ENCODE measurements around the gene UBE2D3.
A peak's percentile ranks its signal among the peaks of the same experiment; 100 is the strongest.
"Not testable (repeated sequence)": the region's sequence is repeated elsewhere in the genome, so short reads cannot be mapped to it uniquely, and the experiment has no call there.

The UBE2D3 gene

DNA sequence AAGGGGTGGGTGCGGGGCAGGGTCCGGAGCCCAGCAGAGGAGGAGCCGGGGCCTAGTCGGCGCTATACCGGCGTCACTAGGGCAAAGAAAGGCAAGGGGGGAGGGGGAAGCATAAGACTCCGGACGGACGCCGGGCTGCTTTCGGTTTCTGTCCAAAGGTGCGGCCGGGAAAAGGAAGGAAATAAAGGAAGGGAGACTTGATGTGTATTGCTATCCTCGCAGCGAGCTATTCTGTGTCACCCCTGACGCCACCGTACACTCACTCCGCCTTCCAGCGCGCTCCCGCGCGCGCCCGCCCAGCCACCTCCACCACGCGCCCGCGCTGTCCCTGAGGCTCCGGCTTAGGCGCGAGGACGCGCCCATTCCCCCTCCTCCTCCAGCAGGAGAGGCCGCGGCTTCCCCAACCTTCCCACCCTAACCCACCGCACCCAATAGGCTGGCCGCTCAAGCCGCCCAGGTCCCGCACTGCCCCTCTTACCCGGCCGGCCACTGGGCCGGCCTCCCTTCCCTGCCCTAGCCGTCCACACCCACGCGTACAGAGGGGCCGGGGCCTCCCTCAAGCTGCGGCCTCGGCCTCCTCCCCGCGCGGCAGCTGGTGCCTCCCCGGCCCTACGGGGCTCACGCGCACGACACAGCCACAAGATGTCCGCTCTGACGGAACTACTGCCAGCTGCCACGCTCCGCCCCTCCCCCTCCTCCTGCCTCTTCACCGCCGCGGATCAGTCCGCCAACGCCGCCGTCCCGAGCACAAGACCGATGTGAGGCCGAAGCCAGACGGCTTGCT, at the start of gene UBE2D3:
UBE2D3 (minus strand) TSS at position 662 of the 784 bp plus-strand sequence. CDS start 1,043 bp downstream, outside the sequence.
- peak; percentile 92 to 96 (median 95) for DNase-seq (ENCODE audit: low read depth in 3 of 3)

DNA sequence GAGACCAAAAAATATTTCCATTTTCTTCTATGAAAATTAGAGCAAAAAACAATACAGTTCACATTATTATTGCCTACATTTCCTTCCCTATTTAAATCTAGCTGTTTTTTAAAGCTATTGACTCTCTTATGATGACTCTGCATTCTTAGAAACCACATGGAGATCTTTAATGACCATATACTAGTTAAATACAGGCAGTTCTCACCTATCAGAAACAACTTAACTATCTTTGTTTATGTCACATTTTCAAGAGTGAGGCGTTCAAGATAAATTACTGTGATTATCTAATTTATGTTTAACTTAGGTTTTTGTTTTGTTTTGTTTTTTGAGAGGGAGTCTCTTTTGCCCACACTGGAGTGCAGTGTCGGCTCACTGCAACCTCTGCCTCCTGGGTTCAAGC, 44.4 kb upstream of the UBE2D3 start:
- no peak for DNase-seq (ENCODE audit: low read depth in 3 of 3)

DNA sequence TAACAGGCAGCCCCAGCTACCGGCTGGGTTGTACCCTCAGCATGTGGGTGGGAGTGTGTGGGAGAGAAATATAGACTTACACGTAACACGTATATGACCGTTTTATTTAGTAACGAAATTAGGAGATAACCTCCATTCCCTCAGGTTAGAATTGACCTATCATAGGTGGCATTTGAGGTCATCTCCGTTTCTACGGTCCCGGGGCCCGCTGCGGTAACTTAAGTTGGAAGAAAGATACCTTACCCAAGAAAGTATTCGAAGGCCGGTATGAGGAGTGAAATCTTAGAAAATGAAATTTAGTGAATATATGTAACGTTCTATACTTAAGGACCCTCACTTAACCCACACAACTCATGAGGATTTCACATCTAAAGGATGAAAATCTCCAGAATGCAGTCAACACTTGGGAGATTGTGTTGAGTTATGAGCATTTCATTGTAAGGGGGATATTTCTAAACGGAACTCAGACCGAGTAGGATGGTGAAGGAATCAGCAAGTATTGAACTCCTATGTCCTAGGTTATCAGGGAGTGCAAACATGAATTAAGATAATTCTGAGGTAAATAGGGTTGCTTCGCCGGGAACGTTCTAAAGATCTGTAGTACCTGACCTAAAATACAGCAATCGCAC, 42.3 kb upstream of the UBE2D3 start:
- DNase-seq (ENCODE audit: low read depth in 3 of 3) = peak in 2 of 3 donors; percentile 11 to 46

DNA sequence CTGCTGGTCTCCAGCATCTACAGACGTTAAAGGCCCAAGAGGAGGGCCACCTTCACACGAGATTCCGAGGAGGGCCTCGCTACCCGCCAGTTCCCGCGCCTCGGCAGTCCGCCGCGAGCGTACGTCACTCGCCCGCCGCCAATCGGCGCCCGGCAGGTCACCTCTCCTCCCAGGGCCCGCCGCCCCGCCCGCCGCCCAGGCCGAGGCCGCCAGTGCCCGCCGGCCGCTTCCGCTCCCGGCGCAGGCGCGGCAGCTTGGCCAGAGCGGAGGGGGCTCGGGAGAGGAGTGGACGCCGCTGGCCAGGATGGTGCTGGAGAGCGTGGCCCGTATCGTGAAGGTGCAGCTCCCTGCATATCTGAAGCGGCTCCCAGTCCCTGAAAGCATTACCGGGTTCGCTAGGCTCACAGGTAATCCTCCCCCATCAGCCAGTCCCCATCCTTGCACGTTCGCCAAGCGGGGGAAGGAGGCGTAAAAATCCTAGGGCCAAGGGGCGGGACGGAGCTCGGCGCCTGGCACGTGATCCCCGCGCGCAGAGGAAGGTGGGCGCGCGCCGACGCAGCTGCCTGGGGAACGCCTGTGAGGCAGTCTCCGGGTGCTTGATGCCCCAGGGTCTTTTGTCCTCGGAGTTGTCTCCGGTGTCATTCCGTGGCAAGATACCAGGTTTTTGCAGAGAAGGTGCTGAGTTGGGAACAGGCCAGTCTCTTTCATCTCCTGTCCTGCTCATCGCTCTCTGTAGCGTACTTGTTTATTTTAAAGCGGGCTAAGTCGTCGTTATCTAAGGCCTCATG, 41.6 kb upstream of the UBE2D3 start, which contains the start of gene CISD2:
CISD2 (plus strand) TSS at position 212 of the 788 bp plus-strand sequence; CDS start at position 305, 93 bp downstream.
- peak; percentile 73 to 88 (median 88) for DNase-seq (ENCODE audit: low read depth in 3 of 3)

DNA sequence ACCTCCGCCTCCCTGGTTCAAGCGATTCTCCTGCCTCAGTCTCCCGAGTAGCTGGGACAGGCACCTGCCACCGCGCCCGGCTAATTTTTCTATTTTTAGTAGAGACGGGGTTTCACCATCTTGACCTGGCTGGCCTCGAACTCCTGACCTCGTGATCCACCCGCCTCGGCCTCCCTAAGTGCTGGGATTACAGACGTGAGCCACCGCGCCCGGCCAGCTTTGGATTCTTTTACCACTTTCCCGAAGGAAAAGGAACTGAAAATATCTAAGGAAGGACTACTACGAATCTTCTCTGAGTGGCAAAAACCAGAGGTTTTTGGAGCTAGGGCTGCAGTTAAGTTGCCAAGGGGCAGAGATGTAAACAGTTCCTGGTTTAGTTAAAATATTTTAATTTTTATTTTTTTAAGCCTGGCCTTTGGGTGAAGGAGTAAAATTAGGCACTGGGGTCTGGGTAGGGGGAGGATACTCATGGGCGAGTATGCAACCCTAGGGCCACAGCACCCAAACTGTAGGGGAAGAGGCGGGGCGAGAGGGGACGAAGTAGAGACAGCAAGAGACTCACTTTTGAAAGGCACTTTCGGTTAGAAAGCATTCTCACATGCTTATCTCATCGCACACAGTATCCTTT, 40.9 kb upstream of the UBE2D3 start:
- DNase-seq (ENCODE audit: low read depth in 3 of 3) = peak in 2 of 3 donors; percentile 11 to 15

DNA sequence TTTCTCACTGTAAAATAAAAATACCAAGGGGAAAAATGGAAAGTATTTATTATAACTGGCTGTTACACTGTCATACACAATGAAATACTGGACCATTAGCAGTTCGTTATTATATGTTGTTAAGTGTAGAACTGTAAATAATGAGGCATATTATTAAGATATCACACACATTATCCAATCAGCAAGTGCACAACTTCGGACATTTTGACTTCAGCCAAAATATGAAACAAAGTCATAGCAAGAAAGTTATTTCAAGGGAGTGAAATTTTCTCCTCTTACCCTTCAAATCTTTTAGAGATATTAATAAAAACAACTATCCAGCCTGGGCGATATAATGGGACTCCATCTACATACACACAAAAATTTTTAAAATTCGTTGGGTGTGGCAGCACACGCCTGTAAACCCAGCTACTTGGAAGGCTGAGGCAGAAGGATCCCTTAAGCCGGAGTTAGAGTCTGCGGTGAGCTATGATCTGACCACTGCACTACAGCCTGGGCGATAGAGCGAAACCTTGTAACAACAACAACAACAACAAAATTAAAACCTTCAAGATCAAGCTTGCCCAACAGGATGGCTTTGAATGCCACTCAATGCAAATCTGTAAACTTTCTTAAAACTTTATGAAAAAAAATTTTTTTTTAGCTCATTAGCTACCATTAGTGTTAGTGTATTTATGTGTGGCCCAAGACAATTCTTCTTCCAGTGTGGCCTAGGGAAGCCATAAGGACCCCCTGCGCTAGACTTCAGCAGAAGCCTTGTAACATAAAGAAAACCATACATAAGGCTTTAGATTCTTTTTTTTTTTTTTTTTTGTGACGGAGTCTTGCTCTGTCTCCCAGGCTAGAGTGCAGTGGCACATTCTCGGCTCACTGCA, 40.2 kb upstream of the UBE2D3 start:
- no peak for DNase-seq (ENCODE audit: low read depth in 3 of 3)

DNA sequence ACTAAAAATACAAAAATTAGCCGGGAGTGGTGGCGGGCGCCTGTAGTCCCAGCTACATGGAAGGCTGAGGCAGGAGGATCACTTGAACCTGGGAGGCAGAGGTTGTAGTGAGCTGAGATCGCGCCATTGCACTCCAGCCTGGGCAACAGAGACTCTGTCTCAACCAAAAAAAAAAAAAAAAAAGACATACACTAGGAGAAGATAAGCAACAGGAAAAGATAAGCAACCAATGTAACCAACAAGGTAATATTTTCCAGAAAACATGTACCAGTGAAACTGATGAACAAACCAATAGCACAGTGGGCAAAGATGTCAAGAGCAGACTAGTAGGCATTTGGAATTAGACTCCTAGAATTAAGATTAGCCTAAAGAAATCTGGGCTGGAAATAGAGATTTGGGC, 38.0 kb upstream of the UBE2D3 start:
- DNase-seq (ENCODE audit: low read depth in 3 of 3) = not testable (repeated sequence)

DNA sequence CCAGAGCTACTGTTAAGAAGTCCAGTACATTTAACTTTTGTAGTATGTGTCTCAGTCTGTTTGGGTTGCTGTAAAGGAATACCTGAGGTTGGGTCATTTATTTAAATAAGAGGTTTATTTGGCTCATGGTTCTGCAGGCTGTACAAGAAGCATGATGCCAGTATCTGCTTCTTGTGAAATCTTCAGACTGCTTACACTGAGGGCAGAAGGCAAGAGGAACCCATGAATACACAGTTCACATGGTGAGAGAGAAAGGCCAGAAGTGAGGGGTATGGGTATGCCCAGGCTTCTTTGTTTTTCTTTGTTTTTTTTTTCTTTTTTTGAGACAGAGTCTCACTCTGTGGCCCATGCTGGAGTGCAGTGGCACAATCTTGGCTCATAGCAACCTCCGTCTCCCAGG, 35.4 kb upstream of the UBE2D3 start:
- no peak for DNase-seq (ENCODE audit: low read depth in 3 of 3)

DNA sequence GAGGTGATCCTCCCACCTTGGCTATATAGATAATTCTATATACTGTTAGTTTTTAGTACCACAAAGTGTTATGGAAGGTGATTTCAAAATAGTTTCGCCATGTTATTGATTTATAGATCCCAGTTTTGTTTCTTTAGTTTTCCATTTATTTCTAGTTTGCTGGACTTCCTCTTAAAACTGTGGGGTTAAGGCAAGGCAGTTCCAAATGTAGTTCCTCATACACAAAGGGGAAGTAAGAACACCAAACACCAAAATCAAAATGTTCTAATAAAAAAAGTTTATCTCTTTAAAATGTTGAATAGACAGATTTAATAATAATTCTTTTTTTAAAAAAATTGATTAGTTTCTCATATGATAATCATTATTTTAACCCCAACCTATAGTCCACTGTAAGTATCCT, 34.7 kb upstream of the UBE2D3 start:
- no peak for DNase-seq (ENCODE audit: low read depth in 3 of 3)

DNA sequence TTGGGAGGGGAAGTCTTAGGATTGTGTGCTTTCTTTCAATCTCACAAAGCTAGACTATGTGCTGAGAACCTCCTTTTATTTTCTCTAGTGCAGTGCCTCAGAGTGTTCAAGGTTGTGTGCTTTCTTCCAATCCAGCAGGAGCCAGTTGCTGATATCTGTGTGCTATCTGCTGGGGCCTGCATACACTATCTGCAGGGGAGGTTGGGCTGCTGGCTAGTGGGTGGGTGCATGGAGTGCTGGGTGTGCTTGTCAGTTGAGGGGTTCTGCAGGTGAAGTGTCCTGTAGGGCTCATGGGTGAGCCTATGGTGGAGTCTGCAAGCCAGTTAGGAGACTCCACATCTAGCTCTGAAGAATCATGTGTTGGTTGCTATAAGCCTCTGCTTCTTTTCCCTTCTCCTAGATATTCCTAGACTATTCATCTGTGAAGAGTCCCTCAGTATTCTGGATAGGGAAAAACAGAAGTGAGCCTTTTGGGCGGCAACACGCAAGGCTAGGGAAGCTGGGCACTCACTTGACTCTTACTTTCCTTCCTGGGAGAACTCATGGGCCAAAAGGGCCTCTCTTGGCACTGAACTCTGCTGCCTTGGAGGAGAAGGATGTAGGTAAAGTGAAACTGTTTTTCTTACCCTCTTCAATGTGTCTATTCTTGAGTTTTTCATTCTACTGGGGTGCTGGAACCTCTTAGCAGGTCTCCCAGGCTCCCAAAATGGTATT, 33.4 kb upstream of the UBE2D3 start:
- DNase-seq (ENCODE audit: low read depth in 3 of 3) = no peak

DNA sequence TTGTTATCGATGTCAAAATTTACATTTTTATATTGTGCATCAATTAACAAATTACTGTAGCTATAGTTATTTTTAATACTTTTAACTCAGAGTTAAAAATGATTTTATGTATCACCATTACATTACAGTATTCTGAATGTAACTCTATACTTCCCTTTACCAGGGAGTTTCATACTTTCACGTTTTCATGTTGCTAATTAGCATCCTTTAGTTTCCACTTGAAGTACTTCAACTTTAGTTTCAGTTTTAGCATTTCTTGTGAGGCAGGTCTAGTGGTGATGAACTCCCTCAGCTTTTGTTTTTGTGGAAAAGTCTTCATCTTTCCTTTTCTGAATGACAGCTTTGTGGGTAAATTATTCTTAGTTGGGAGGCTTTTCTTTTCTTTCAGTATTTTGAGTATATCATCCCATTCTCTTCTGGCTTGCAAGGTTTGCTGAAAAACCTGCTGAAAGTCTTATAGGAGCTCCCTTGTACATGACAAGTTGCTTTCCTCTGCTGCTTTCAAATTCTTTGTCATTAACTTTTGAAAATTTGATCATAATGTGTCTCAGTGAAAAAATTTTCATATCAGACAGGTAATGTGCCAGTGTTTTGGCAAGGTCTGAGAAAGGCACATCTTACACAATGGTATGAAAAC, 31.6 kb upstream of the UBE2D3 start:
- no peak for DNase-seq (ENCODE audit: low read depth in 3 of 3)

DNA sequence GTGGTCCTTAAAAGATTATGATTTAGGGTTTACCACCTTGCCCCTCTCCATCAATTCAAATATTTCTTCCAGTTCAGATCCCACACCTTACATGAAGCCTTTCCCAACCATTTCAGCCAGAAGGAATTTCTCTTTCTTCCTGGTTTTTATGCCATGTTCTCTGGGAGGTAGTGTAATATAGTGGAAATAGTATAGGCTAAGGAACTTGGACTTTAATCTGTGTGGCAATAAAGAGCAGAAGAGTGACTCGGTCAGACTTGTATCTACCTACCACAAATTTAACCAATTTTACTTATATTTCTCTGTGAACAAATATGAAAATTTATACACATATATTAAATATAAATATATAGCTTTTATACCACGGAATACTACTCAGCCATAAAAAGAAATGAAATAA, 23.0 kb upstream of the UBE2D3 start:
- no peak for DNase-seq (ENCODE audit: low read depth in 3 of 3)

DNA sequence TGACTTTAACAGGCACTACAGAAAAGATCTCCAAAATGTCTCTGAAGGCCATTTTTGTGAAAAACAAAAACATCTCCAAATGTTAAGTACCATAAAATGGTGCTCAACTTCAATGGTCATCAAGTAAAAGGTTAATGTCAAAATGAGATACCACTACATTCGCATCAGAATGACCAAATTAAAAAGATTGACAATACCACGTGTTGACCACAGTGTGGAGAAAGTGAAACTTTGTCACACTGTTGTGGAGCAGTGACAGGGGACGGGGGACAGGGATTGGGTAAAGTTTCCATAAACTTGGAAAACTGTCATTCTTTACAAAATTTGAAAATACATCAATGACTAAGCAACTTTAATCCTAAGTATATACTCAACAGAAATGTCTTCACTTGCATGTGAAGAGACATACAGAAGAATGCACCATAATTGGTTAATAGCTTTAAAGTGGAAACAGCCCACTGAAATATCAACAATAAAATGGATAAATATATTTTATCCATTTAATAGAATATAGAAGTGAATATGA, 22.3 kb upstream of the UBE2D3 start:
- DNase-seq (ENCODE audit: low read depth in 3 of 3) = no peak

DNA sequence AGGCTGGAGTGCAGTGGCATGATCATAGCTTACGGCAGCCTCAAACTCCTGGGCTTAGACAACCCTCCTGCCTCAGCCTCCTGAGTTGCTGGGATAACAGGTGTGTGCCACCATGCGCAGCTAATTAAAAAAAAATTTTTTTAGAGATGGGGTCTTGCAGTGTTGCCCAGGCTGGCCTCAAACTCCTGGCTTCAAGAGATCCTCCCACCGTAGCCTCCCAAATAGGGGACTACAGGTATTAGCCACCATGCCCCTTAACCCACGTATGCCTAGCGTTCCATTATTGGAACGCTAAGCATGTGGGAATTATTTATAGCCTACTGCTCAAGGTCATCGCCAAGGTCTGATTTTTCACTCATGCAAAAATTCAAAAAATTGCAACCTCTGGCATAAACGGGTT, 20.3 kb upstream of the UBE2D3 start:
- DNase-seq (ENCODE audit: low read depth in 3 of 3) = no peak

DNA sequence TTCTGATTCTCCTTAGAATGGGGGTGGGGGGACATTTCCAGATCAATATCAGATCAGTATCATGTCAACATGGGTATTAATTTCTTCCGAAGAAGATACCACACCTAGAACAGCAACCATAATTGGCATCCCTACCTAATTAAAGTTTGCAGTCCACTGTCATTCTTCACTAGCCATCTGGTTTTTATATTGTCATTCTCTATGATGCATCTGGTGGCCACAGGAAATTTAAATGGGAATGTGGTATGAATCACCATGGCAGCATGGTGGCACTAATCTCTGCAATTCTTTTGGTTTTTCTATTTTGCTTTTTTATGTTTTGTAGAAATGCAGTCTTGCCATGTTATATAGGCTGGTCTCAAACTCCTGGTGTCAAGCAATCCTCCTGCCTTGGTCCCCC, 16.6 kb upstream of the UBE2D3 start:
- DNase-seq (ENCODE audit: low read depth in 3 of 3) = no peak

DNA sequence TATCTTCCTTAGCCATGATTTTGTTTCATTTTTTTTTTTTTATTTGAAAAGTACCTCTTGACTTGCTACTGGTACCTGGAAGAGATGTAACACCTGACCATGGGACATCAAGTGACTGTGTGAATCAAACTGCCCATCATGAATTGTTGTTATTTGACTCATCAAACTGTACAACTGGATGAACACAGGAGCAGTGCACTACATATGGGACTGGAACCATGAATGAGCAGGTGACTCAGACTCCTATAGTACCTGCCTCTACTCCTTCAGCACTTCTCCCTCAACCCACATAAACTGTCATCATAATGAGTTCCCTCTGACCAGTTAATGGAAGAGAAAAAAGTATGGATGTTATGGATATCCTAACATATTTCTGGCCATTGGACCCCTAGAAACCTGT, 15.9 kb upstream of the UBE2D3 start:
- no peak for DNase-seq (ENCODE audit: low read depth in 3 of 3)

DNA sequence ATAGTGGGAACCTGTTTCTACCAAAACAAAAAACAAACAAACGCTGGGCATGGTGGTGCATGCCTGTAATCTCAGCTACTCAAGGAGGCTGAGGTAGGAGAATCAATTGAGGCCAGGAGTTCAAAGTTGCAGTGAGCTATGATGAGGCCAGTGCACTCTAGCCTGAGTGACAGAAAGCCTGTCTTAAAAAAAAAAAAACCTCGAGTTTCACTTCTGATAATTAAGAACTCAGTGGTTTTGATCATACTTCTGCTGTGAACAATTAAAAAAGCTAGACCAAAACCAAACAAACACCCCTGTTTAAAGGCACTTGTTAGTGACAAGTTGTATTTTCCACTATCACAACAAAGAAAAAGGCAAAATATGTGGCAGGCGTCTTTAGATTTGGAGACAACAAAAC, 15.0 kb upstream of the UBE2D3 start:
- no peak for DNase-seq (ENCODE audit: low read depth in 3 of 3)

DNA sequence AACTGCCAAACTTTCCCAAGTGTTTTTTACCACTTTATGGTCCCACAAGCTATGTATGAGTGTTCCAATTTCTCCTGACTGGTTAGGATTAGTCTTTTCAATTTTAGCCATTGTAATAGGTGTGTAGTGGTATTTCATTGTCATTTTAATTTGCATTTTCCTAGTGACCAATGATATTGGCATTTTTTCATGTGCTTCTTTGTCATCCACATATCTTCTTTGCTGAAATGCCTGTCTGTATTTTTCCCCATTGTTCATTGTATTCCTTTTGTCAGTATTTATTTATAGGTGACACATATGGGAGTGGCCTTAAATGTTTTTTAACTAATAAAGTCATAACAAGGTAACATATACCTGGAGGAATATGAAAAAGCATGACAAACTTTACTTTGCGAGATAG, 9.2 kb upstream of the UBE2D3 start:
- no peak for DNase-seq (ENCODE audit: low read depth in 3 of 3)

DNA sequence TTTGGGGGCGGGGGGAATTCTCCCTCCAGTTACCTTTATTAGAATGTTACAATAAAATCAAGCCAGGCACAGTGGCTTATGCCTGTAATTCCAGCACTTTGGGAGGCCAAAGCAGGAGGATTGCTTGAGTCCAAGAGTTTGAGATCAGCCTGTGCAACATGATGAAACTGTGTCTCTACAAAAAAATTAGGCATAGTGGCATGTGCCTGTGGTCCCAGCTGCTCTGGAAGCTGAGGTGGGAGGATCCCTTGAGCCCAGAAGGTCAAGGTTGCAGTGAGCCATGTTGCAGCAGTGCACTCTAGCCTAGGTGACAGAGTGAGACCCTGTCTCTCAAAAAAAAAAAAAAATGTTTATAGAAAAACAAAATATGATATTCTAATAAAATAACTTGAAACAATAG, 5.3 kb upstream of the UBE2D3 start:
- DNase-seq (ENCODE audit: low read depth in 3 of 3) = no peak

DNA sequence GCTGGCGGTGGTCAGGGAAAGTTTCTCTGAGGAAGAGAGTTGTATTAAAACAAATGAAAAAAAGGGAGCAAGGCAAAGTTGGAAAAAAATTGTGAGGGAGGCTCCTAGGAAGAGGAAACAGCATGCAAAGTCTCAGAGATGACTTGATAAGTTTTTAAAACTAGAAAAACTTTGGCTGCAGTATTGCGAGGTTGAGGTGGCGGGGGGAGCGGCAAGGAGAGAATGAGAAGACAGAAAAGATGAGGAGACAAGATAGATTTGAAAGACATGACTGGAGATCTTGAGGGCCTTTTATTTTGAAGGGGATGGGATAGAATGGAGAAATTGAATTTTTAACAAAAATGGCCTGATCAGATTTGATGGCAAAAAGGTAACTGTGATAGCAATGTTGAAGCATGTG, 4.8 kb upstream of the UBE2D3 start:
- DNase-seq (ENCODE audit: low read depth in 3 of 3) = no peak

Measured in stimulated activated CD4-positive, alpha-beta T cell treated with anti-CD3 and anti-CD28 coated beads, TNF-alpha, amount 100 ng/mL, for 48 hours (primary cell).